GM23338 (cell line): ENCODE data around the gene ANXA3.

Experiments
- POLR2AphosphoS5 ChIP-seq: IDR thresholded peaks from 2 replicates; pipeline ENCODE4 v1.6.1; 2016; ENCODE audit warnings: antibody characterized with exemption, low read depth
- TF ChIP-seq, protein P1 (sequence below), 2 experiments: fragments of 200-600 bp in 1 of 2; sonication (generic) in 1 of 2; conservative IDR thresholded peaks; 2 replicates each; pipeline versions ENCODE4 v1.5.1 to v1.6.1; 2016 to 2017; ENCODE audit warnings: antibody characterized with exemption in 2 of 2, low read depth in 2 of 2, mild to moderate bottlenecking in 2 of 2, moderate library complexity in 1 of 2

DNA sequence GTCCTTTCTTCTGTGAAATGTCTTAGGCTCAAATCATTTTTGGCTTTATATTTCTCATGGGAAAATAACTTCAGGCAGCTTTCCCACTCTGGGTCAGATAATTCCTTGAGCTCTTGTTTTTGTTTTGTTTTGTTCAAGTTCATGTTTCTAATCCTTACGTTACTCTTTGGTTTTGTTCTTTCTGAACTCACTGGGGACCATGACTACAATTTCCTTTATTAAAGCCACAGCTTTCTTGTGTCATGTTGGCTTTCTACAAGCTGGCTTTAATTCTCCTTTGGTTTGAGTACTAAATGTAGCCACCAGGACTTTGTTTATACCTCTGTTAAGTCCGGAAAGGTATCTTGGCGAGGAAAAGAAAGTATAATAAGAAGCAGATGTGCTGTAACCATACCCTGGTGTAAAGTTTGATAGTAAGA, 30.8 kb upstream of the ANXA3 start:
- TF ChIP-seq, protein P1, sequence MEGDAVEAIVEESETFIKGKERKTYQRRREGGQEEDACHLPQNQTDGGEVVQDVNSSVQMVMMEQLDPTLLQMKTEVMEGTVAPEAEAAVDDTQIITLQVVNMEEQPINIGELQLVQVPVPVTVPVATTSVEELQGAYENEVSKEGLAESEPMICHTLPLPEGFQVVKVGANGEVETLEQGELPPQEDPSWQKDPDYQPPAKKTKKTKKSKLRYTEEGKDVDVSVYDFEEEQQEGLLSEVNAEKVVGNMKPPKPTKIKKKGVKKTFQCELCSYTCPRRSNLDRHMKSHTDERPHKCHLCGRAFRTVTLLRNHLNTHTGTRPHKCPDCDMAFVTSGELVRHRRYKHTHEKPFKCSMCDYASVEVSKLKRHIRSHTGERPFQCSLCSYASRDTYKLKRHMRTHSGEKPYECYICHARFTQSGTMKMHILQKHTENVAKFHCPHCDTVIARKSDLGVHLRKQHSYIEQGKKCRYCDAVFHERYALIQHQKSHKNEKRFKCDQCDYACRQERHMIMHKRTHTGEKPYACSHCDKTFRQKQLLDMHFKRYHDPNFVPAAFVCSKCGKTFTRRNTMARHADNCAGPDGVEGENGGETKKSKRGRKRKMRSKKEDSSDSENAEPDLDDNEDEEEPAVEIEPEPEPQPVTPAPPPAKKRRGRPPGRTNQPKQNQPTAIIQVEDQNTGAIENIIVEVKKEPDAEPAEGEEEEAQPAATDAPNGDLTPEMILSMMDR (conservative IDR thresholded peaks at IDR 0.05; ENCODE audit: low read depth in 2 of 2): no peak
- no peak for TF ChIP-seq POLR2AphosphoS5
